Smooth muscle cell (in vitro differentiated cells): Measurements from ENCODE around the gene MLLT1. TPM values are rescaled to one million over a fixed set of nuclear protein-coding genes. Genes with fewer than 3 reads are reported as not detected.
A peak's percentile ranks its signal among the peaks of the same experiment; 100 is the strongest.

ENCODE experiments used
- DNase-seq: peaks from one replicate; lab custom pipeline; 2025; ENCODE audit not compliant: unreplicated experiment; lab: John Stamatoyannopoulos, UW
- H2AFZ ChIP-seq: fragments of 200-600 bp; sonication (generic); 2 replicates; pipeline ENCODE4 v1.6.0; 2016; ENCODE audit warnings: antibody characterized with exemption, low read depth, mild to moderate bottlenecking
- H3F3A ChIP-seq: fragments of 200-600 bp; sonication (generic); 2 replicates; pipeline ENCODE4 v1.6.0; 2017; ENCODE audit warnings: antibody characterized with exemption, low read depth
- H3K27ac ChIP-seq: fragments of 200-600 bp; sonication (generic); 2 replicates; pipeline ENCODE4 v1.5.1; 2016; ENCODE audit warnings: low read depth, mild to moderate bottlenecking
- H3K27me3 ChIP-seq: fragments of 200-600 bp; sonication (generic); 2 replicates; pipeline ENCODE4 v1.6.1; 2016; ENCODE audit warnings: low read depth, mild to moderate bottlenecking
- H3K36me3 ChIP-seq: fragments of 200-600 bp; sonication (generic); 2 replicates; pipeline ENCODE4 v1.5.1; 2016; ENCODE audit warnings: low read depth
- H3K4me1 ChIP-seq: fragments of 200-600 bp; sonication (generic); 2 replicates; pipeline ENCODE4 v1.5.1; 2016; ENCODE audit warnings: low read depth
- H3K4me2 ChIP-seq: fragments of 200-600 bp; sonication (generic); 2 replicates; pipeline ENCODE4 v1.6.0; 2016; ENCODE audit warnings: mild to moderate bottlenecking
- H3K4me3 ChIP-seq: fragments of 200-600 bp; sonication (generic); 2 replicates; pipeline ENCODE4 v1.5.1; 2016; ENCODE audit warnings: mild to moderate bottlenecking
- H3K79me2 ChIP-seq: fragments of 200-600 bp; sonication (generic); 2 replicates; pipeline ENCODE4 v1.6.0; 2016; ENCODE audit warnings: low read depth, mild to moderate bottlenecking
- H3K9ac ChIP-seq: fragments of 200-600 bp; sonication (generic); 2 replicates; pipeline ENCODE4 v1.6.0; 2016; ENCODE audit warnings: low read depth
- H3K9me3 ChIP-seq: fragments of 200-600 bp; sonication (generic); replicated peaks from 2 replicates; pipeline ENCODE4 v1.5.1; 2016; ENCODE audit warnings: low read depth
- H4K20me1 ChIP-seq: fragments of 200-600 bp; sonication (generic); 2 replicates; pipeline ENCODE4 v1.6.0; 2016; ENCODE audit warnings: low read depth
- WGBS: methylation state at CpG from one replicate; pipeline ENCODE4 v1.1.7; 2016; ENCODE audit warnings: low lambda C conversion rate; 5-methylcytosine and 5-hydroxymethylcytosine counted together
- polyA plus RNA-seq: library from polyadenylated mRNA; unstranded; fragments of >200 nt; fragmentation: Nextera tagmentation; extraction: Ambion mirVana; gene quantifications from 2 replicates; pipeline ENCODE4 v1.2.1, GENCODE V29; 2016
- total RNA-seq: library from RNA; depleted of rRNA; stranded (reverse); fragments of >200 nt; gene quantifications from 2 replicates; pipeline ENCODE4 v1.2.3, GENCODE V29; 2014
- TF ChIP-seq, protein P1 (sequence below): fragments of 200-600 bp; sonication (generic); IDR thresholded peaks from 2 replicates; pipeline ENCODE4 v1.5.1; 2017; ENCODE audit warnings: borderline replicate concordance, mild to moderate bottlenecking, antibody characterized with exemption; ENCODE audit not compliant: insufficient read depth, poor library complexity, severe bottlenecking

MLLT1 gene
- total and polyA plus RNA-seq, 2 experiments from 2014 or later = 18.8 to 27.3 TPM

DNA sequence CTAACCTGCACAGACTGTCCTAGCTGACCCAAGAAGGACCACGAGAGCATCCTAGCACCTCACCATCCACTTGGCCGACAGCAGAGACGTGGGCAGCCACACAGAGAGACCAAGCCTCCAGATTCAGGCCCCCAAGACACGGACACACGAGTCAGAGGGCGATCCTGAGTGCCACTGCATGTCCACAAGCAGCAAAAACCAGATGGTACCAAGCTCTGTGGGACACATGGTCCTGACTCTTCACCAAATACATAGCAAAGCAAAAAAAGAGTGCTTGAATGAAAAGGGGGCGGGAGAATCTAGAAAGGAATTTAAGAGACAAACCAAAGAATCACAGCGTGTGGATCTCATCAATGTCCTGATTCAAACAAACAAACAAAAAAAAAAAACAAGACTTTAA lies 45.2 kb downstream of the MLLT1 start:
- Histone ChIP-seq H3K9ac (no peak overlapping the region), H3K27ac (no peak overlapping the region), H3K36me3 (no peaks in the 10 kb centered on the region), H3K4me2 (no peak overlapping the region), H2AFZ (no peak overlapping the region), H3K9me3 (no peaks in the 10 kb centered on the region), H3K4me3 (no peak overlapping the region), H3K79me2 (peaks cover 94% of the 10 kb centered on the region), H3K4me1 (peaks cover 10% of the 10 kb centered on the region), H3F3A (no peaks in the 10 kb centered on the region), H3K27me3 (no peaks in the 10 kb centered on the region), H4K20me1 (peaks cover 100% of the 10 kb centered on the region)
- WGBS = 92% methylated on average over 8 of the region's 8 CpGs
- TF ChIP-seq, protein P1, sequence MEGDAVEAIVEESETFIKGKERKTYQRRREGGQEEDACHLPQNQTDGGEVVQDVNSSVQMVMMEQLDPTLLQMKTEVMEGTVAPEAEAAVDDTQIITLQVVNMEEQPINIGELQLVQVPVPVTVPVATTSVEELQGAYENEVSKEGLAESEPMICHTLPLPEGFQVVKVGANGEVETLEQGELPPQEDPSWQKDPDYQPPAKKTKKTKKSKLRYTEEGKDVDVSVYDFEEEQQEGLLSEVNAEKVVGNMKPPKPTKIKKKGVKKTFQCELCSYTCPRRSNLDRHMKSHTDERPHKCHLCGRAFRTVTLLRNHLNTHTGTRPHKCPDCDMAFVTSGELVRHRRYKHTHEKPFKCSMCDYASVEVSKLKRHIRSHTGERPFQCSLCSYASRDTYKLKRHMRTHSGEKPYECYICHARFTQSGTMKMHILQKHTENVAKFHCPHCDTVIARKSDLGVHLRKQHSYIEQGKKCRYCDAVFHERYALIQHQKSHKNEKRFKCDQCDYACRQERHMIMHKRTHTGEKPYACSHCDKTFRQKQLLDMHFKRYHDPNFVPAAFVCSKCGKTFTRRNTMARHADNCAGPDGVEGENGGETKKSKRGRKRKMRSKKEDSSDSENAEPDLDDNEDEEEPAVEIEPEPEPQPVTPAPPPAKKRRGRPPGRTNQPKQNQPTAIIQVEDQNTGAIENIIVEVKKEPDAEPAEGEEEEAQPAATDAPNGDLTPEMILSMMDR = no peak
- DNase-seq = no peak

DNA sequence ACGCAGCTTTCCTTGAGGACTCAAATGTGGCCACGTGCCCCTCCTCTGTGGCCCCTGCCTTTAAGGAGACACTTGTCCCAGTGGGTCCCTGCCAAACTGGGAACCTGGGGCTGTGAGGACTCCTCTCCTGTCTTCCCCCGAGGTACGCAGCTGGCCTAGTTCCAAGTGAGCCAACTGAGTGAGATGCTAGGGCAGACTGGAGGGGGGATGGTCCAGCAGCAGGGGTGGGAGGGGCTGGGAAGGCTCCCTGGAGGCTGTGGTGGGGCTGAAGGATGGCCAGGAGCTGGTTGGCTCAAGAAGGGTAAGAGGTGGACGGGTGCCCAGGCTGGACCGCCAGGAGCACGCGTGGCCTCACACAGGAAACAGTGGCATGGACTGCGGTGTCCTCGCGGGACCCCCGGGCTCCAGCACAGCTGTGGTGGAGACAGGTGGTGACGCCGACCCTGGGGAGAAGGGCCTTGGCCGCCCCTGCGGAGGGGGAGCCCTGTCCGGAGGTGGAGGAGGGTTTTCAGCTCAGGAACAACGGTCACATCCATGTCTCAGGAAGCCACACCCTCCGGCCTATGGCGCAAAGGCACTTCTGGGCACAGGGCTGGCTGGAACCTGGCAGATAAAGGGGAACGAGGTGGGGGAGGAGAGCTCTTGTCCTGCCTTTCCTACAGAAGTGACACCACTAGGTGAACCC lies 45.8 kb downstream of the MLLT1 start:
- no peak overlapping the region for H3K4me3 ChIP-seq
- H3K9ac ChIP-seq = no peak overlapping the region

GRCh38 chr19:6233056-6233826 lies 46.5 kb downstream of the MLLT1 start:
- TF ChIP-seq, protein P1 = no peak
- H3F3A ChIP-seq = no peaks in the 10 kb centered on the region
- H4K20me1 ChIP-seq = peaks cover 99% of the 10 kb centered on the region
- H3K36me3 ChIP-seq = no peaks in the 10 kb centered on the region
- H3K4me1 ChIP-seq = peaks cover 10% of the 10 kb centered on the region
- H3K4me3 ChIP-seq = no peak overlapping the region
- H3K27me3 ChIP-seq = no peaks in the 10 kb centered on the region
- WGBS = 94% methylated on average over 30 of the region's 30 CpGs
- peaks cover 82% of the 10 kb centered on the region for H3K79me2 ChIP-seq
- H3K4me2 ChIP-seq = peak overlapping the region; percentile 69
- no peaks in the 10 kb centered on the region for H3K9me3 ChIP-seq
- no peak for DNase-seq
- H3K9ac ChIP-seq = no peak overlapping the region
- H2AFZ ChIP-seq = no peak overlapping the region
- H3K27ac ChIP-seq = peak overlapping the region; percentile 62

More for the DNA sequence above, 45.8 kb downstream of the MLLT1 start:
- peak overlapping the region; percentile 62 for H3K27ac ChIP-seq
- peaks cover 100% of the 10 kb centered on the region for H4K20me1 ChIP-seq
- TF ChIP-seq, protein P1 = no peak
- H3K36me3 ChIP-seq = no peaks in the 10 kb centered on the region
- H3K4me1 ChIP-seq = peaks cover 10% of the 10 kb centered on the region
- H3K79me2 ChIP-seq = peaks cover 89% of the 10 kb centered on the region
- WGBS = 95% methylated on average over 21 of the region's 21 CpGs
- no peak overlapping the region for H2AFZ ChIP-seq
- H3K4me2 ChIP-seq = peak overlapping the region; percentile 69
- H3F3A ChIP-seq = no peaks in the 10 kb centered on the region
- H3K9me3 ChIP-seq = no peaks in the 10 kb centered on the region
- no peak for DNase-seq
- no peaks in the 10 kb centered on the region for H3K27me3 ChIP-seq
